Stimulated activated CD4-positive, alpha-beta T cell treated with anti-CD3 and anti-CD28 coated beads, Interleukin-4, amount 100 ng/mL, for 4 hours (primary cell): ENCODE results near the gene ARMC3.
"Not testable (repeated sequence)": the region's sequence is repeated elsewhere in the genome, so short reads cannot be mapped to it uniquely, and the experiment has no call there.

Source experiments
- DNase-seq, 2 experiments: peaks; one replicate each; pipeline ENCODE4 v3.0.0-alpha.2; 2020

Gene ARMC3

DNA sequence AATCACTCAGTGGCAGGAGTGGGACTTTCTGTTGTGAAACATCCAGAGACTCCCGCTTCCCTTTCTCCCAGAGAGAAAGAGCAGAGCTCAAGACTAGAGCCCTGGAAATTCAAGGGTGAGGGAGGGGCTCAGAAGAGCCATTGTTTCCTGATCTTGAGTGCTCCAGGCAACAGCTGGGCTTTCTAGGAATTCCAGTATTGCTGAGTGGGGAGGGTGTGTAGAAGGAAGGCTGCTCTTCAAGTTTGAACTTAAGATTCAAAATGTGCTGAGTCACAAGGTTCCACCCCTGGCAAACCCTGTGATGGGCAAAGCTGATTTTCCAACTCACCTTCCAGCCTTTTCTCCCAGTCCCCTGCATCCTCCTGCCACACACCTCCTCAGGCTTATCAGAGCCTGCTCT is 125.2 kb downstream of the ARMC3 start:
- DNase-seq = no peak

DNA sequence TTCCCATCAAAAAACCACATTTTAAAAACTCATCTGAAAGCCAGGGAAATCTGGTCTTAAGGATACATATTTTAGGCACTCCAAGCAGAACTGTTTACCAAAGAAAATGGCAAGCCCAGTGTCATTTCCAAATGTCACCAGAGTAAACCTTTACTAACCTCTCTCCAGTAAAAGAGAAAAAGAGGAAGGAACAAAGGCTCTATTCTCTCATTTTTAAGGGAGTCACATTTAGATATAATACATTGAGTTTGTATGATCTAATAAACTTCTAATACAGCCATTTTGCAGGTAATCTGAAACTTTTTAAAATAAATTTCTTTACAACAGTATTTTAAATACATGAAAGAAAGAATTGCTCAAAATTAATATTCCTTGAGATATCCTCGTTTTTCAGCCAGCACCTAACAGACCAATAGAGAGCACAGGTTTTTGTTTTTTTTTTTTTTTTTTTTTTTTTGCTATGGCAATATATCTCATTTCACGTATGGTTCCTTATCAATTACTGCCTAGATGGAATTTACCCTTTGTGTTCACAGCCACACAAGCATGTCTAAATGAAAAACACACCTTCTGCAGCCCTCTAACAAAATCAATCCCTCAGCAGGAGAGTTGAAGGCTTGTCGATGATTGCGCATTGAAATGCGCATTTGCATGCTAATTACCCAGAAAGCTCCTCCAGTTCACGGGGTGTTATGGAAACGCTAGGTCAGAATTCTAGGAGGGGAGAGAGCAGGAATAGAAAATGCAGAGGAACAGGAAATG is 127.8 kb downstream of the ARMC3 start:
- DNase-seq = no peak

DNA sequence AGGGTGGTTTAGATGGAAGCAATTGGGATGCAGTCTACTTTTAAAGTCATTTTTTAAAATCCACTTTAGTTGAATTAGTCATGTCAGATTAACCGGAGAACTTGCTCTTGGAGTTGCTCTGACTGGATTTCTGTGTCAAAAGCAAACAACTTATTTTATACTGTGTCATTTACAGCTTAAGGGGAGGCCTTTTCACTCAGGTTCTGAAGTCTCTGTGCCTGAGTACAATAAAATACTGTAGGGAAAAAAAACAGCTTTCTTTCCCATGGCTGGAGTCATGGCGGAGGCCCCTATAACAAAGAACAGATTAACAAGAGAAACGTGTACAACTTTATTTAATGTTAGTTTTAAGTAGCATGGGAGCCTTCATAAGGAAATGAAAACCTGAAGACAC is 128.3 kb downstream of the ARMC3 start:
- DNase-seq = no peak

DNA sequence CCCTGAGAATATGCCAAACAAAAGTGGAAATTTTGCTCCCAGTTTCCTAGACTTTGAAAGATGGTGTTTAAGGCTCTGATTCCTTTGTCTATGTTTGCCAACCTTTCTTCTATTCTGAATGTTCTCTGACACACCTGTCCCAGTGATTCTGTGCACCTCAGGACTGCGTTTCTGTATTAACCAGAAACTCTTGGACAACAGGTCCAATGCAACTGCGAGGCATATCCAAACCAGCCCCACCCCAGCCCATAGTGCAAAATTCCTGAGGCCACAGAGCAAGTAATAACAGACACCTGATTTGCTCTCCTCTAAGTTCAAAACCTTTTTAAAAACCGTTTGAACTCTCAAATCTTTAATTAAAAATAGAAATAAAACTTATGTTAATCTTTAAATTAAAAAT is 130.5 kb downstream of the ARMC3 start:
- no peak for DNase-seq

DNA sequence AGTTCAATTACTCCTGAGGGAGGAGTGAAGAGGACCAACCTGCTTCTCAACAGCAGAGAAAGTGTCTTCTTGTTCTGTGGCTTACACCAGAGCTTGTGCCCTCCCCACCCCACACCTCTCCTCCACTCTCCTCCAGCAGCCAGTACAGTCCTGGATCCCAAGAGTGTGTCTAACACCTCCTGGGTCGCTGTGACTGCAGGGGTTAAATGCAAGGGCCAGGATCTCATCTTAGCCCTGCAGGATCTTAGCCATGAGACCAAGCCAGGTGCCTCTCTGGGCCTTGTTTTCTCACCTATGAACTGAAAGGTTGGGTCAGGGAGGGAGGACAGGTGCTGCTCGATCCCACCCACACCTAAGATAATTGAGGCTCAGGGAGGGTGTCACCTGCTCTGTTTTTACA is 133.1 kb downstream of the ARMC3 start:
- DNase-seq = no peak

DNA sequence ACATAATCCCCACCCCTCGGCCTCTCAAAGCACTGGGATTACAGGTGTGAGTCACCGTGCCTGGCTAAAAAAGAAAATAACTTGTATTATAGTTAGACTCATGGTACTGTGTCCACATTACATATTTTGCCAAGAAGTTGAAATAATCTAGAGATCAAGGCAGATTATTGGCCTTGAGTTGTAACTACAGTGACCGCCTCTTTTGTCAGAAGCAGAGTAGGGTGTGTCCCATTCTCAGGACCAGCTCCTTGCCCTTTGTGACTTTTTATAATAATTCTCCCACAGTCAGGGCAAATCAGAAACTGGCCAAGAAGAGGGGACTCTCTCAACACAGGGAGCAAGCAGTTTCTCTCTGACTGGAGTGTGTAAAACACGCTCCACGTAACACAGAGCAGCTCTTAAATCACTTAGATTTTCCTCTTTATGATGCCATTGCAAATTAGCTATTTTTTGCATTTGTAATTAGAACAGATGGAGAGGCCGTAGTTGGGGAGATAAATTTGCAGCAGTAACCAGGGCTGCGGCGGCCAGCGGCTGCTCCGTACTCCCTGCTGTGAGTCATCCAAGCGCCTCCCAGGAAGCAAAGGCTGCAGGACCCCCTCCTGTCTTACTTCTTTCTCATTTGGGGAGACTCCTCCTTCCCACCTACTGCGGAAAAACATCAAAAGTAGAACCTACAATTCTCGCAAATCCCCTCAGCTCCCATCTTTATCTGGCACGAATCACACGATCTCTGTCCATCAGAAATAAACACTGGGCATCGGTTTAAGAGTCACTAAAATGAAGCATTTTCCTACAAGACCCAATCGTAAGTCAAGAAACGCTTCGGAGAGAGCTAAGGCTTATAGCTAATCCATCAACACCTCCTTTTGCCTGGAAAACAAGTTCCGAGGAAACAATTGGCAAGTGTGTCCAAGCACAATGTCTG is 135.5 kb downstream of the ARMC3 start:
- no peak for DNase-seq

DNA sequence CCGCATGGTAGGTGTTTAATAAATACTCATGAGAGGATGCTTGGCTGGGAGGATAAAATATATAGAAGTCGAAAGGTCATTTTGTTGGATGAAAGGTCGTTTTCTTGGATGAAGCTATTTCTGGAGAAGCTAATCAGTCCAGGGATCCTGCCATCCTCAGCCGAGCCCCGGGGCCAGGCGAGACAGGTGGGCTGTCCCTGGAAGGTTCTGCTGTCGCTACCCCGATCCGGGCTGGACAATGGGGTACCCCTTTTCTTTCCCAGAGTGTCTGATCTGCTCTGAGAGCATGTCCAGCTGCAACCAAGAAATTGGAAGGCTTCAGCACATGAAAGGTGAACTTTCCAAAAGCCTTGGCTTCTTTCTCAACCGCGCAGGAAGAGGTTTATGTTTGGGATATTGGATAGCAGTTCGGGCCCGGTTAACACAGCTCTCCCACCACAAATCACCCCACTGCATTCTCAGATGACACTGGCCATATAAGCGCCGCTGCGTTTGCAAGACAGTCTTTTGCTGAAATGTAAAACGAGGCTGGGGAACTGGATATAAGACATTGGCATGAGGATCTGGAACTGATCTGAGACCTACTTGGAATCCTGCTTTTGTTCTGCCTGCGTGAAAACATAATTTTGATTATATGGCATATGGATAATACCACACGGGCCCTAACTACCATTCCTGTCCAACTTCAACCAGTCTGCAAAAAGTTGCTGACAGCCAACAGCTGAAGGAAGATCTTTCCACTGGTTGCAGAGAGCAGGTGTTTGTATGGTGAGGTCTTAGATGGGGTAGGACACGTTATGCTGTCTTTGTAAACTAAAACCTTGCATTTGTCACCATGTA is 136.3 kb downstream of the ARMC3 start:
- no peak for DNase-seq

DNA sequence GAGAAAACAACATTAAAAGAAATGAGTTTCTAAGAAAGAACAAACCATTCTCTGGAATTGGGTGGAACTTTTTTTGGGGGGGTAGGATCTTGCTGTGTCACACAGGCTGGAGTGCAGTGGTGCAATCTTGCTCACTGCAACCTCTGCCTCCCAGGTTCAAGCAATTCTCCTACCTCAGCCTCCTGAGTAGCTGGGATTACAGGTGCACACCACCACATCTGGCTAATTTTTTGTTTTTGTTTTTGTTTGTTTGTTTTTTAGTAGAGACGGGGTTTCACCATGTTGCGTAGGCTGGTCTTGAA is 136.9 kb downstream of the ARMC3 start:
- not testable (repeated sequence) for DNase-seq

DNA sequence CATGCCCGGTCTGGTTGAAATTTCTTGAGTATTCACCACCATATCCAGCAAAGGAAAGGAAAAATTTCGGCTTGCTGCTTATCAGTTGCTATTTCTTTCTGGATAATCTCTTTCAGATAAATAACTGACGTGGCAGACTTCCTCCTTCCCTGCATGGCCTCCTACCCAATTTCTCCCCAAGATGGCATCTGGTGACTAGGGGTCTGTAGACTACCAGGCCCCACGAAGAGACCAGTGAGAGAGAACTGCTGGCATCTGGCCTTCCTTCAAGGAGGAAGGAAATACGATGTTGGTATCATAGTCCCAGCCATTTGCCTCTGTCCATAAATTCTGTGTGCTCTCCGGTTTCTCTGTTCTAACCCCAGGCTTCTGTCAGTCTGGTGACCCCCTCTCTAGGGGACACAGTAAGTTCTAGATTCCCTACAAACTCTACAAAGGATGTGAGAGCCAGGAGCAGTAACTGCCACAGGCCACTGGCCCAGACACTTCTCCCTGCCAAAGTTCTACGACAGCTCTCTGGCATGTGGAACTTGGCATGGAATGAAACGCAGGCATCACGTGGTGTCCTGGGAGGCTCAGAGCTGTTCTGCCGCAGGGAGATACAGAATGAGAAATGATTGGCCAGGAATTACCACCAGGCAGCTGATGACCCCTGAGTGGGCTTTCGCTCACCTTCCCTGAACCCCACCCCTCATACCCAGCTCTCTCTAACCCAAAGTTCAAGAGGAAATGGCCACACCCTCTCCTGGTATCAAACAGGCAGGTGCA is 137.5 kb downstream of the ARMC3 start:
- no peak for DNase-seq

DNA sequence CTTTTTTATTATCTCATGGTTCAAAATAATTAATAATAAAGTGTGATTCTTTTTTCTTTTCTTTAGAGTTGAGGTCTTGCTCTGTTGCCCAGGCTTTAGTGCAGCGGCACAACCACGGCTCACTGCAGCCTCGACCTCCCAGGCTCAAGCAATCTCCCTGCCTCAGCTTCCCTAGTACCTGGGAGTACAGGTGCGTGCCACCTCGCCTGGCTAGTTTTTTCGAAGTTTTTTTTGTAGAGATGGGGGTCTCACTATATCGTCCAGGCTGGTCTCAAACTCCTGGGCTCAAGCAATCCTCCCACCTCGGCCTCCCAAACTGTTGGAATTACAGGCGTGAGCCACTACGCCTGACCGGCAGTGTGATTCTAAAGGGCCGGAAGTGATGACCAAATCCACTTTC is 139.5 kb downstream of the ARMC3 start:
- DNase-seq = no peak

DNA sequence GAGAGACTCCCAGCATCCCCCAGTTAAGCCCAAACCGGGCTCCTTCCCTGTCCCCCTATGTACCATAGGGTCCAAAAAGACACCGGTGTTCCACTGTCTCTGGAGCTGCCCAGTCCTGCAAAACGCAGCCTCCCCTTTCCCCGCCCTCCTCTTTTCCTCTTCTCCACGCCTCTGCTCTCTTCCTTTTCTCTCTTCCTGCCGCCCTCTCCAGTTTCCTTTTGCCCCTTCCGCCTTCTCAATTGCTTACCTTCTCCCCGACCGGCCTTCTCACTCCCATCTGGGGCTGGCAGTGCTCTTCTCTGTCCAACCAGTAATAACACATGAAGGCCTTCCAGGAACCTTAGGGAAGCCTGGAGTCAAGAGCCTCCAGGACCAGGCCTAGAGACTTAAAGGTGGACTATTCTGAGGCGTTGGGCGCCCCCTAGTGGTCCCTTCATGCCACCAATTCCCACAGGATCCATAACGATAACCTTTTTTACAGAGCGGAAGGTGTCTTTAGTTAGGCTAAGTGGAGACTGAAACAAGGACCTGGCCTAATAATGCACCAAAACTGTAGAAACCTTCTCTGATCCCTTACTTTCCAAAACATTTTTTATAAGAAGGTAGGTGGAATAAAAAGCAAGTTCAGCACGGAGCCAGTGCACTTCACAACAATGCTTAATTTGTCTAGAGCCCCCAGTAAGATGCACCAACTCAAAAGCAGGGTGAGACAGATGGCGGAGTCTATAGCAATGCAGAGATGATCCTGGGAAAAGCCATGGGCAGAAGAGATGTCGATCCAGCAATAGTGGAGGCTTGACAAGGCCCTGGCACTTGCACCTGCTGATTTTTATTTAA is 140.3 kb downstream of the ARMC3 start:
- DNase-seq = peak; percentile 44 to 62

DNA sequence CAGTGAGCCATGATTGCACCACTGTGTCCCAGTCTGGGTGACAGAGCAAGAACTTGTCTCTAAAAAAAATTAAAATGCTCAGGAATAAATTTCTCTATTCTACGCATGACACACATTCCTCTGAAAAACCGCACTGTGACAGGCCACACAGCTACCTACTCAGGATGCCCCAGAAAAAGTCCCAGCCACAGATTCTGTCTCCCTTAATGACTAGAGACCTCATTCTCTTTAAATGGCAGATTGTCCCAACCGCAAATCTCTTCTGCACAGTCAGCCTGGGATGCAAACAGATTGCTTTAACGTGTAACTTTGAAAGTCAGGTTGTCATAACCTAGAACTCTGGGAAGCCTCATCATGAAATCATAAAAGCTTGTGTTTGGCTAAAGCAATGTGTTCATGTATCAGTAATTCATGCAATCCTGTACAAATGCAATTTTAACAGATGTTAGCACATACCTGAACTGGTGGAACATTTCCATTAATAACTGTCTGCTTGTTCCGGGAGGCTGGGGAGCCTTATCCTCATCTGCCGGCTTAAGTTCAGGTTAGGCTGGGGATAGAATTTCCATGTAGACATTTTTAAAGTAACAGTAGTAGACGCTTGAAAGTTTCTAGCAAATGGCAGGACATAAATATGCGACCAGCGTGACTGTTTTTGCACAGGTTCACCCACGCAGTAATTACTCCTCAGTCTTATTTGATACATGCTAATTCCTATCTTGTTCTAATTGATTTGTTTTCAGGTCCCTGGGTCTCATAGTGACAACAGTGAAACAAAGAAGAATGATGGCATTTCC is 141.4 kb downstream of the ARMC3 start:
- no peak for DNase-seq

DNA sequence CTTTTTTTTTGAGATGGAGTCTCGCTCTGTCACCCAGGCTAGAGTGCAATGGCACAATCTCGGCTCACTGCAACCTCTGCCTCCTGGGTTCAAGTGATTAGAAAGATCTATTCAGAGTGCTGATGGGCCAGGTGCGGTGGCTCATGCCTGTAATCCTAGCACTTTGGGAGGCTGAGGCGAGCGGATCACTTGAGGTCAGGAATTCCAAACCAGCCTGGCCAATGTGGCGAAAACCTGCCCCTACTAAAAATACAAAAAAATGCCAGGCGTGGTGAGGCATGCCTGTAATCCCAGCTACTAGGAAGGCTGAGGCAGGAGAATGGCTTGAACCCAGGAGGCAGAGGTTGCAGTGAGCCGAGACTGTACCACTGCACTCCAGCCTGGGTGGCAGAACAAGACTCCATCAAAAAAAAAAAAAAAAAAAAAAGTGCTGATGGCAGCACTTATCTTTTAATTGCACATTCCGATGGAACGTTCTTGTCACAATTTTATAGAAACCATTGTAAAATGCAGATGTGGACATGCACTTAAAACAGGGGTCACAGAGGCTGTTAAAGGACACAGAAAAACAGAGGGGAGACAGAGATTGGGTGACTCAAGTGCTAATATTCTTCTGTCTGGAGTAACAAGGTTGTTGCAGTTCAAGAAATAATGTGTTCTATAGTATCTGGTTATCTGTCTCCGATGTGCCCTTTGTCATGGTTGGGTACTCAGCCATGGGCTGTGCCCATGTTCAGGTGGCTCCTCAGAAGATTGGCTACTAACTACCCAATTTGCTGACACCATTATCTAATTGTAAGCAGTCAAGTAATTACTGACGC is 142.4 kb downstream of the ARMC3 start:
- DNase-seq = not testable (repeated sequence)

DNA sequence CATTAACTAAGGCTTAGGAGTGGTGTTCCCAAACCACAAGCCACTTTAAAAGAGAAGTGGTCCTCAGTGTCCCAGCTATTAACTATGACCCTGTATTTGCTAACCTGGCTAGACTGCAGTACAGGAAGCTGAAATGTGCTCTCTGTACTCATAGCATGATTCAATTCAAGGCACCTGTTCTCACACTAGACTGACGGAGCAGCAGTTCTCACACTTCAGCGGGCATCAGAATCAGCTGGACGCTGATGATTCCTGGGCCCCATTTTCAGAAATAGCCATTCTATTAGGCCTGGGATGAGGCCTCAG is 143.0 kb downstream of the ARMC3 start:
- no peak for DNase-seq

DNA sequence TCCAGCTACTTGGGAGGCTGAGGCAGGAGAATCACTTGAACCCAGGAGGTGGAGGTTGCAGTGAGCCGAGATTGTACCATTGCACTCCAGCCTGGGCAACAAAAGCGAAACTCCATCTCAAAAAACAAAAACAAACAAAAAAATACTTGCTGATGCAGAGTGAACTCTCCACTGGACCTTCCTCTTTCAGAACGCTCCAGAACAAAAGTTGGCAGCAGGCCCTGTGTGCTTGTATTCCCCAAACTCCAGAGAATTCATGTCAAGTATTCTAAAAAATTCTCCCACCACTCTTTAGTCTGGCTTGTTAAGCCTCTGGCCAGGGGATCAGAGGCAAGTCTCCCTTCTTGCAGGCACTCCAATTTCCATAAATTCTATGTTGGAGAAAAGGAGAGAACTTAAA is 144.7 kb downstream of the ARMC3 start:
- DNase-seq = not testable (repeated sequence)

DNA sequence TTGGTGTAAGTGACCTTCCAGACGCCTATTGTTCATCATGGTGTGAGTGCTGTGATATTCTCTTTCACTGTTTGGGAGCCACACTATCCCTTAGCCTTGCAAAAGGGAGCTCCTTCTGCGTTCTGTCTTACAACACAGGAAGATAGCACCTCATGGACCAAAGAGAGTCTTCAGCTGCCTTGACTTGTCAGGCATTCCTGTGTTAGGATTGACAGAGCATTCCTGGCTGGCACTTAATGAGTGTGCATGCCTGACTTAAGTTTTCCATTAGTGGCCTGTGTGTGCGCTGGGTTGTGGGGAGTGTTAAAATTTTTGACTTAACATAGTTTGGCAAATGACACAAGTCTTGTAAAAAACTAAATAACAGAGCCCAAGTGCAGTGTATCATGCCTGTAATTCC is 145.7 kb downstream of the ARMC3 start:
- DNase-seq = no peak

DNA sequence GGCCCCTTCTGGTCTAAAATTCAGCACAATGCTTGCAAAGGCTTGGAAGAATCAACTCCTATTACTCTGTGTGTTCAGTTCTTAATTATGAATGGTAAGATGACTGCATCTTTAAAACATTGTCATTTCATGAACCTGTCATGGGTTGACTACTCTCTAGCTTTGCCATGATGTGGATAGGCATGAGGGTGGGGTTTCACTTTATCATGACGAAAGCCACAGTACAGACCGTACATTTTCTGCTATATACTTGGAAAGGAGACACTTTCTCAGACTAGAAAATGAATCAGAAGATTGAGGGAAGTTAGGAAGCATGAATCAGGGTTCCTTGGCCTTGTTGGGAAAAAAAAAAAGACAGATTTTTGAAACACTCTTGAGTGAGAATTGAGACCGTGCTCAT is 147.8 kb downstream of the ARMC3 start:
- DNase-seq = no peak

DNA sequence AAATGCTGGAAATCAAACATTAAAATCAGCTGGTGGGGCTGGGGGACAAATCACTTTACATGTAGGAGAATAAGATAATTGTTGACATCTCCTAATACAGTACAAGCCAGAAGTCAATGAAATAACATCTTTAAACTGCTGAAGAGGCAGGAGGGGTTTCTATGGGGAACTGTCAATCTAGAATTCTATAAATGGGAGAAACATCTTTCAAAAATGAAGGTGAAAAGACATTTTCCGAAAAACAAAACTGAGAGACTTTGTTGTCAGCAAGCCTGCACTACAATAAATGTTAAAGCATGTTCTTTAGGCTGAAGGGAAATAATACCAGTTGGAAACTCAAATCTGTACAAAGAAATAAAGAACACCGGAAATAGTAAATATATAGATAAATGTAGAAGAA is 150.3 kb downstream of the ARMC3 start:
- DNase-seq = no peak

DNA sequence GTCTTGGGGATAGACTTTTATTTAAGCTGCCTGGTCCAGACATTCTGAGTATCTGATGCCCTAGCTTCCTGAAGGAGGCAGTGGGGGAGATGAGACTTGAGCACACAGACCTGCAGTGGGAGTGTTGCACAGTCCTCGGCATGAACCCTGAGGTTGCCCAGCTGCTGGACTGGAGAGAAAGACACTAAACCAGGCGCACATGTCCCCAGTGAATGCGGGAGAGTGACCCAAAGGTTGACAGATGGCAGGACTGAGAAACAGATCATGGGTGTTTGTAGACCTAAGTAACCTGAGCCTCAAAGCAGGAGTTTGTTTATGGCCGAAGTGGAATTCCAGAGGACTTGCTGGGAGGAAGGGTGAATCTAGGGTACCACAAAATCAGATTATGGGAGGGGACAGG is 151.8 kb downstream of the ARMC3 start:
- DNase-seq = no peak

DNA sequence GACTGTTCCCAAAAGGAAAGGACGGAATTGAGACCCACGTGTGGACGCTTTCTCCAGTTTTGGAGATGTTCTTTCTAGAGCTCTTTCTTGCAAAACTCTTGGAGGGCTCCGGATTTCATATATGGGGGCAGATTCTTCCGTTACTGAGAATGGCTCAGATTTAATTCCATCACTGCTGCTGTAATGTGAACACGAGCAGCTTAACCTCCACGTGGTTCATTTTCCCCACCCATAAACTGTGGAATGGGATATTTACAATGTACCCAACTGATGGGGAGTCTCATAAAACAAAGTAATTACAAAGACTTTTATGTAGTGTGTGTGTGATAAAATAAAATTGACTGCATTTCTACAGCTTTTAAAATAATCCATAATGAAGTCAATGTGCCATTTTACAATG is 152.4 kb downstream of the ARMC3 start:
- no peak for DNase-seq
